Gastrocnemius medialis (tissue), 4 donors: Measurements from ENCODE around the gene VOPP1.

Source experiments
- POLR2A ChIP-seq, 2 donors: fragments of 450-650 bp; IDR thresholded peaks; one replicate each; pipeline ENCODE4 v1.6.1; 2017; ENCODE audit warnings: antibody characterized with exemption in 2 of 2, mild to moderate bottlenecking in 2 of 2, moderate library complexity in 2 of 2
- TF ChIP-seq, protein P1 (sequence below), 5 experiments: fragments of 450-650 bp in 3 of 5; fragments of 200-600 bp in 2 of 5; sonication (generic) in 2 of 5; IDR thresholded peaks in 4 of 5; conservative IDR thresholded peaks in 1 of 5; 1 replicate in 4 of 5; 2 replicates in 1 of 5; pipeline ENCODE4 v1.5.1; 2016 to 2019; ENCODE audit warnings: antibody characterized with exemption in 5 of 5, mild to moderate bottlenecking in 3 of 5, moderate library complexity in 3 of 5

DNA sequence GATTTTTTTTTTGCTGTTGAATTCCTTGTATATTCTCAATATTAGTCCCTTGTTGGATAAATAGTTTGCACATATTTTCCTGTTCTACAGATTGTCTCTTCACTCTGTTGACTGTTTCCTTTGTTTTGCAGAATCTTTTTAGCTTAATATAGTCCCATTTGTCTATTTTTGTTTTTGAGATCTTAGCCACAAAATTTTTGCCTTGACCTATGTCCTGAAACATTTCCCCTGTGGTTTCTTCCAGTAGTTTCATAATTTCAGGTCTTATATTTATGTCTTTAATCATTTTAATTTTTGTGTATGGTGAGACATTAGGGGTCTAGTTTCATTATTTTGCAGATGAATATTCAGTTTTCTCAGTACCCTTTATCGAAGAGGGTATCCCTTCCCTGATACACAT lies 114.5 kb downstream of the VOPP1 start:
- TF ChIP-seq, protein P1, sequence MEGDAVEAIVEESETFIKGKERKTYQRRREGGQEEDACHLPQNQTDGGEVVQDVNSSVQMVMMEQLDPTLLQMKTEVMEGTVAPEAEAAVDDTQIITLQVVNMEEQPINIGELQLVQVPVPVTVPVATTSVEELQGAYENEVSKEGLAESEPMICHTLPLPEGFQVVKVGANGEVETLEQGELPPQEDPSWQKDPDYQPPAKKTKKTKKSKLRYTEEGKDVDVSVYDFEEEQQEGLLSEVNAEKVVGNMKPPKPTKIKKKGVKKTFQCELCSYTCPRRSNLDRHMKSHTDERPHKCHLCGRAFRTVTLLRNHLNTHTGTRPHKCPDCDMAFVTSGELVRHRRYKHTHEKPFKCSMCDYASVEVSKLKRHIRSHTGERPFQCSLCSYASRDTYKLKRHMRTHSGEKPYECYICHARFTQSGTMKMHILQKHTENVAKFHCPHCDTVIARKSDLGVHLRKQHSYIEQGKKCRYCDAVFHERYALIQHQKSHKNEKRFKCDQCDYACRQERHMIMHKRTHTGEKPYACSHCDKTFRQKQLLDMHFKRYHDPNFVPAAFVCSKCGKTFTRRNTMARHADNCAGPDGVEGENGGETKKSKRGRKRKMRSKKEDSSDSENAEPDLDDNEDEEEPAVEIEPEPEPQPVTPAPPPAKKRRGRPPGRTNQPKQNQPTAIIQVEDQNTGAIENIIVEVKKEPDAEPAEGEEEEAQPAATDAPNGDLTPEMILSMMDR (IDR thresholded peaks at IDR 0.05 in 4 of 5, conservative IDR thresholded peaks at IDR 0.05 in 1 of 5), result no peak
- no peak for TF ChIP-seq POLR2A (IDR thresholded peaks at IDR 0.05)
